Measurements from ENCODE around the gene DCLK1.

DNA sequence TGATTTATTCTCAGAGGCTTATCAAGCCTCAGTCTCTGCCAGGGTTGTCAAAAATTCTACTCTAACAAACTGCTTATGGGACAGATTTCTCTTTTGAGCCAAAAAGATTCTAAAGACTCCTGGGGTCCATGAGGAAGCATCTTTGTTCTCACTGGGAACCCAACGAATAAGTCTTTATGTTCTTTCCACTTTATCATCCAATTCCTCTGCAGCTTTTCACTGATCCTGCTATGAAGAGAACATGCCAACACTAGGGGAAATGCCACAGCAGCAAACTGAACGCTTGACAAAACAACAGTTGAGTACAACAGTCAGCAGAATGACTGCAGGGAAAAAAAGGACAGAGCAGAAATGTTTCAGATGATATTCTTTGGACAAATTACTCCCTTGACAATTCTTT is 22.2 kb downstream of the DCLK1 start:
- TF ChIP-seq EP300 (IDR thresholded peaks at IDR 0.05), result no peak
- no peak for TF ChIP-seq POLR2AphosphoS5 (IDR thresholded peaks at IDR 0.05)

Measured in esophagus muscularis mucosa (tissue), 3 donors.